ENCODE data around the gene CTCFL. TPM values are rescaled to one million over a fixed set of nuclear protein-coding genes. Genes with fewer than 3 reads are reported as not detected.

Gene CTCFL
- total and polyA plus RNA-seq, 2 of the 13 experiments (the other 11 are each of a cell fraction or from before 2014, with no cell fraction given): 0.04 TPM; not detected in 1

DNA sequence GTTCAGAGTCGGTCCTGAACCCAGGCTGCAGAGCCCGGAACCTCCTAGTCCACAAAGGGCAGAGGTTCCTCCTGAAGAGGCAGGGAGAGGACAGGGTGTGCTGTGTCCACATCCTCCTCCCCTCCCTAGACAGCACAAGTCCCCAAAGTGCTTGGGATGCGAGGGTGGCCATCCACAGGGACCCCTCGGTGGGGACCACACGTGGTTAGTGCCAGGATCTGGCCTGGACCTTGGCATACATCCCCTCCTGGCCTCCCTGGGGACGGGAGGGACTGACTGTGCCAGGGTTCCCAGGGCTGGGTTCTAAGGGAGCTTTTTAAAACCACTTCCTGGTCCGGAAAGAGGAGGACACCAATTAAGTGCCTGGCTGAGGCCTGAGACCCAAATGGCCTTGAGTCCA, 63.2 kb downstream of the CTCFL start (continued):
- TF ChIP-seq, protein P1, sequence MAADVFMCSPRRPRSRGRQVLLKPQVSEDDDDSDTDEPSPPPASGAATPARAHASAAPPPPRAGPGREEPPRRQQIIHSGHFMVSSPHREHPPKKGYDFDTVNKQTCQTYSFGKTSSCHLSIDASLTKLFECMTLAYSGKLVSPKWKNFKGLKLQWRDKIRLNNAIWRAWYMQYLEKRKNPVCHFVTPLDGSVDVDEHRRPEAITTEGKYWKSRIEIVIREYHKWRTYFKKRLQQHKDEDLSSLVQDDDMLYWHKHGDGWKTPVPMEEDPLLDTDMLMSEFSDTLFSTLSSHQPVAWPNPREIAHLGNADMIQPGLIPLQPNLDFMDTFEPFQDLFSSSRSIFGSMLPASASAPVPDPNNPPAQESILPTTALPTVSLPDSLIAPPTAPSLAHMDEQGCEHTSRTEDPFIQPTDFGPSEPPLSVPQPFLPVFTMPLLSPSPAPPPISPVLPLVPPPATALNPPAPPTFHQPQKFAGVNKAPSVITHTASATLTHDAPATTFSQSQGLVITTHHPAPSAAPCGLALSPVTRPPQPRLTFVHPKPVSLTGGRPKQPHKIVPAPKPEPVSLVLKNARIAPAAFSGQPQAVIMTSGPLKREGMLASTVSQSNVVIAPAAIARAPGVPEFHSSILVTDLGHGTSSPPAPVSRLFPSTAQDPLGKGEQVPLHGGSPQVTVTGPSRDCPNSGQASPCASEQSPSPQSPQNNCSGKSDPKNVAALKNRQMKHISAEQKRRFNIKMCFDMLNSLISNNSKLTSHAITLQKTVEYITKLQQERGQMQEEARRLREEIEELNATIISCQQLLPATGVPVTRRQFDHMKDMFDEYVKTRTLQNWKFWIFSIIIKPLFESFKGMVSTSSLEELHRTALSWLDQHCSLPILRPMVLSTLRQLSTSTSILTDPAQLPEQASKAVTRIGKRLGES (CRISPR knock-in tag; IDR thresholded peaks at IDR 0.05; ENCODE audit: borderline replicate concordance): no peak

DNA sequence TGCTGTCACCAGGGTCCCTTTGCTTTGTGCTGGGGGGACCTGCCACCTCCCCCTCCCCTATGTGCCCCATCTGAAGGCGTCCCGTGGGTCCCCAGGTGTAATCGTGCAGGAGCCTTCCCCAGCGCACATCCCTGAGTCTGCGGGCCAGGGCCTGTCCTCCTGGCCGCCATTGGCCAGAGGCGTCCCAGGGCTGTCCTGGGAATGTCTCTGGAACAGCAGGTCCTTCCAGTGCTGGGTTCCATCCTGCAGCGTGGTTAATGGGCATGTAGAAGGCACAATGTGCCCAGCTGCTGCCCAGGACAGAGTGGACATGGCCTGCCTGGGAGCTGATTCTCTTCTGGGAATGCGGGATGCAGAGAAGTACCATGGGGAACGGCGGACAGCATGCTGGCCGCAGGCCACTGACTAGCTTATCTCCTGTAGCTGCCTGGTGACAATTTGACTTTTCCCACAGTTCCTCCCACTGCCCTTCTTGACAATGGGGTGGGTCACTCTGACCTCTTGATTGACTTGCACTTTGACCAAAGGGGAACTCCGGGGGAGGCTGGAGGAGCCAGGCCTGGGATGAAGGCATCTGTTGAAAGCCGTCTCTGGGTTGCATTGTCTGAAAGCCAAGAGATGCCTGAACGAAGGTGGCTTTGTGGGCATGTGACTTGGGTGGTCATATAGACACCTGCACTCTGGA, 64.0 kb downstream of the CTCFL start:
- intact Hi-C loops (cut with micrococcal nuclease; ENCODE audit: unreplicated experiment) (no loop called here), in situ Hi-C loops (cut with HindIII; ENCODE audit: extremely low pct_ligation_motif_present, low pct_unique_long_range_greater_than_20kb) (no loop called here)
- FAIRE-seq: no peak
- no TSS peak for BruUV-seq (replicated peaks)
- WGBS (ENCODE audit: low lambda C conversion rate): 35% methylated on average over 15 of the region's 15 CpGs
- 0 out of 2 replicates have a peak, but pooled peaks cover 5% of the 10 kb centered on the region for H3K9me3 ChIP-seq (ENCODE audit: low read length)
- CTCF ChIA-PET (ENCODE audit: low intra/inter-chr PET ratio, low total read pairs): no interaction called here
- H3K4me1 ChIP-seq (ENCODE audit: insufficient read depth, low read length): peaks cover 17% of the 10 kb centered on the region
- H3K79me2 ChIP-seq (ENCODE audit: insufficient read depth, low read length): no peaks in the 10 kb centered on the region
- H3K27me3 ChIP-seq (ENCODE audit: control insufficient read depth in 1 of 2, insufficient read depth in 2 of 2, low read length in 2 of 2): peaks cover 3 to 48% of the 10 kb centered on the region in 2 experiments; a peak in 3 of 5 replicates
- no peak for DNase-seq (ENCODE audit: low spot score)
- no peak overlapping the region for H3K9ac ChIP-seq (ENCODE audit: insufficient read depth, low read depth, low read length)
- no peaks in the 10 kb centered on the region for H4K20me1 ChIP-seq (ENCODE audit: insufficient read depth, low read length)
- no peak overlapping the region for H3K27ac ChIP-seq (ENCODE audit: extremely low read length, insufficient read depth, low read length)
- H3K4me3 ChIP-seq (replicated peaks in 1 of 3; ENCODE audit: insufficient read depth in 1 of 3, low read depth in 2 of 3, low read length in 3 of 3): no peak overlapping the region
- no peak overlapping the region for H3K4me2 ChIP-seq (ENCODE audit: low read depth, low read length)
- H3K36me3 ChIP-seq (replicated peaks in 1 of 2; ENCODE audit: control insufficient read depth in 1 of 2, insufficient read depth in 2 of 2, low read length in 2 of 2): no peaks in the 10 kb centered on the region
- ATAC-seq: no peak
- no peak overlapping the region for H2AFZ ChIP-seq (ENCODE audit: low read length)
- POLR2A ChIA-PET: no interaction called here
- TF ChIP-seq ZNF720 (CRISPR knock-in tag; IDR thresholded peaks at IDR 0.05): no peak
- TF ChIP-seq BCL6 (CRISPR knock-in tag; IDR thresholded peaks at IDR 0.05): no peak
- TF ChIP-seq ZNF891 (CRISPR knock-in tag; IDR thresholded peaks at IDR 0.05): no peak
- TF ChIP-seq ZNF768 (CRISPR knock-in tag; IDR thresholded peaks at IDR 0.05): no peak
- TF ChIP-seq, protein P2, sequence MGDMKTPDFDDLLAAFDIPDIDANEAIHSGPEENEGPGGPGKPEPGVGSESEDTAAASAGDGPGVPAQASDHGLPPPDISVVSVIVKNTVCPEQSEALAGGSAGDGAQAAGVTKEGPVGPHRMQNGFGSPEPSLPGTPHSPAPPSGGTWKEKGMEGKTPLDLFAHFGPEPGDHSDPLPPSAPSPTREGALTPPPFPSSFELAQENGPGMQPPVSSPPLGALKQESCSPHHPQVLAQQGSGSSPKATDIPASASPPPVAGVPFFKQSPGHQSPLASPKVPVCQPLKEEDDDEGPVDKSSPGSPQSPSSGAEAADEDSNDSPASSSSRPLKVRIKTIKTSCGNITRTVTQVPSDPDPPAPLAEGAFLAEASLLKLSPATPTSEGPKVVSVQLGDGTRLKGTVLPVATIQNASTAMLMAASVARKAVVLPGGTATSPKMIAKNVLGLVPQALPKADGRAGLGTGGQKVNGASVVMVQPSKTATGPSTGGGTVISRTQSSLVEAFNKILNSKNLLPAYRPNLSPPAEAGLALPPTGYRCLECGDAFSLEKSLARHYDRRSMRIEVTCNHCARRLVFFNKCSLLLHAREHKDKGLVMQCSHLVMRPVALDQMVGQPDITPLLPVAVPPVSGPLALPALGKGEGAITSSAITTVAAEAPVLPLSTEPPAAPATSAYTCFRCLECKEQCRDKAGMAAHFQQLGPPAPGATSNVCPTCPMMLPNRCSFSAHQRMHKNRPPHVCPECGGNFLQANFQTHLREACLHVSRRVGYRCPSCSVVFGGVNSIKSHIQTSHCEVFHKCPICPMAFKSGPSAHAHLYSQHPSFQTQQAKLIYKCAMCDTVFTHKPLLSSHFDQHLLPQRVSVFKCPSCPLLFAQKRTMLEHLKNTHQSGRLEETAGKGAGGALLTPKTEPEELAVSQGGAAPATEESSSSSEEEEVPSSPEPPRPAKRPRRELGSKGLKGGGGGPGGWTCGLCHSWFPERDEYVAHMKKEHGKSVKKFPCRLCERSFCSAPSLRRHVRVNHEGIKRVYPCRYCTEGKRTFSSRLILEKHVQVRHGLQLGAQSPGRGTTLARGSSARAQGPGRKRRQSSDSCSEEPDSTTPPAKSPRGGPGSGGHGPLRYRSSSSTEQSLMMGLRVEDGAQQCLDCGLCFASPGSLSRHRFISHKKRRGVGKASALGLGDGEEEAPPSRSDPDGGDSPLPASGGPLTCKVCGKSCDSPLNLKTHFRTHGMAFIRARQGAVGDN (CRISPR knock-in tag; IDR thresholded peaks at IDR 0.05): no peak
- TF ChIP-seq, protein P3, sequence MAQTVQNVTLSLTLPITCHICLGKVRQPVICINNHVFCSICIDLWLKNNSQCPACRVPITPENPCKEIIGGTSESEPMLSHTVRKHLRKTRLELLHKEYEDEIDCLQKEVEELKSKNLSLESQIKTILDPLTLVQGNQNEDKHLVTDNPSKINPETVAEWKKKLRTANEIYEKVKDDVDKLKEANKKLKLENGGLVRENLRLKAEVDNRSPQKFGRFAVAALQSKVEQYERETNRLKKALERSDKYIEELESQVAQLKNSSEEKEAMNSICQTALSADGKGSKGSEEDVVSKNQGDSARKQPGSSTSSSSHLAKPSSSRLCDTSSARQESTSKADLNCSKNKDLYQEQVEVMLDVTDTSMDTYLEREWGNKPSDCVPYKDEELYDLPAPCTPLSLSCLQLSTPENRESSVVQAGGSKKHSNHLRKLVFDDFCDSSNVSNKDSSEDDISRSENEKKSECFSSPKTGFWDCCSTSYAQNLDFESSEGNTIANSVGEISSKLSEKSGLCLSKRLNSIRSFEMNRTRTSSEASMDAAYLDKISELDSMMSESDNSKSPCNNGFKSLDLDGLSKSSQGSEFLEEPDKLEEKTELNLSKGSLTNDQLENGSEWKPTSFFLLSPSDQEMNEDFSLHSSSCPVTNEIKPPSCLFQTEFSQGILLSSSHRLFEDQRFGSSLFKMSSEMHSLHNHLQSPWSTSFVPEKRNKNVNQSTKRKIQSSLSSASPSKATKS (CRISPR knock-in tag; IDR thresholded peaks at IDR 0.05): no peak
- no peak for TF ChIP-seq ARNT (IDR thresholded peaks at IDR 0.05)
- TF ChIP-seq DMAP1 (CRISPR knock-in tag; IDR thresholded peaks at IDR 0.05): no peak
- no peak for TF ChIP-seq TEAD3 (CRISPR knock-in tag; optimal IDR thresholded peaks at IDR 0.05; ENCODE audit: borderline replicate concordance)
- TF ChIP-seq, protein P4, sequence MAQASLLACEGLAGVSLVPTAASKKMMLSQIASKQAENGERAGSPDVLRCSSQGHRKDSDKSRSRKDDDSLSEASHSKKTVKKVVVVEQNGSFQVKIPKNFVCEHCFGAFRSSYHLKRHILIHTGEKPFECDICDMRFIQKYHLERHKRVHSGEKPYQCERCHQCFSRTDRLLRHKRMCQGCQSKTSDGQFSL (CRISPR knock-in tag; IDR thresholded peaks at IDR 0.05): no peak
- no peak for TF ChIP-seq CREB1 (IDR thresholded peaks at IDR 0.05)
- TF ChIP-seq CREB1 (CRISPR knock-in tag; IDR thresholded peaks at IDR 0.05): no peak
- TF ChIP-seq MED8 (CRISPR knock-in tag; IDR thresholded peaks at IDR 0.05; ENCODE audit: insufficient replicate concordance): no peak
